Small intestine (tissue), 7 donors: ENCODE results near the gene ALG9. TPM values are rescaled to one million over a fixed set of nuclear protein-coding genes. Genes with fewer than 3 reads are reported as not detected.
"Not testable (repeated sequence)": the region's sequence is repeated elsewhere in the genome, so short reads cannot be mapped to it uniquely, and the experiment has no call there.

ENCODE experiments used
- DNase-seq, 2 donors: peaks; one replicate each; pipeline versions ENCODE4 v3.0.0 to v3.0.0-alpha.2; 2013
- FAIRE-seq: peaks from 2 replicates; lab custom pipeline; 2012; peaks lifted over from hg19 to GRCh38; lab: Jason Lieb, UNC
- H3K27ac ChIP-seq, 3 donors: one replicate each; pipeline ENCODE4 v1.5.1; 2013; ENCODE audit warnings: low read length in 2 of 3, mild to moderate bottlenecking in 2 of 3, control low read depth in 1 of 3, inconsistent platforms in 1 of 3, low read depth in 1 of 3, moderate library complexity in 1 of 3
- H3K27me3 ChIP-seq, 3 donors: one replicate each; pipeline ENCODE4 v1.6.1; 2013; ENCODE audit warnings: low read length in 3 of 3, inconsistent platforms in 1 of 3; ENCODE audit not compliant: control insufficient read depth in 3 of 3, insufficient read depth in 3 of 3
- H3K36me3 ChIP-seq, 3 donors: one replicate each; pipeline ENCODE4 v1.6.1; 2013; ENCODE audit warnings: low read length in 3 of 3, inconsistent platforms in 1 of 3, low read depth in 1 of 3, mild to moderate bottlenecking in 1 of 3, moderate library complexity in 1 of 3; ENCODE audit not compliant: control insufficient read depth in 3 of 3, insufficient read depth in 2 of 3
- H3K4me1 ChIP-seq, 3 donors: one replicate each; pipeline ENCODE4 v1.6.1; 2013; ENCODE audit warnings: low read length in 2 of 3, inconsistent platforms in 1 of 3, low read depth in 1 of 3, mild to moderate bottlenecking in 1 of 3, moderate library complexity in 1 of 3; ENCODE audit not compliant: control insufficient read depth in 3 of 3, insufficient read depth in 2 of 3
- H3K4me3 ChIP-seq, 3 donors: one replicate each; pipeline ENCODE4 v1.5.1; 2013; ENCODE audit warnings: low read length in 3 of 3, control low read depth in 1 of 3, inconsistent platforms in 1 of 3, low read depth in 1 of 3, mild to moderate bottlenecking in 1 of 3, moderate library complexity in 1 of 3
- H3K9me3 ChIP-seq, 2 donors: one replicate each; pipeline ENCODE4 v1.6.1; 2013; ENCODE audit warnings: low read depth in 1 of 2, low read length in 1 of 2; ENCODE audit not compliant: control insufficient read depth in 2 of 2, insufficient read depth in 1 of 2
- WGBS, 3 donors: extraction: QIAGEN DNeasy Blood & Tissue Kit; methylation state at CpG; one replicate each; pipeline ENCODE4 v1.1.7; 2013; 5-methylcytosine and 5-hydroxymethylcytosine counted together
- polyA plus RNA-seq, 4 donors: library from polyadenylated mRNA; stranded (reverse) in 3 of 4; unstranded in 1 of 4; fragments of 200-250 nt in 3 of 4; fragments of 120-200 nt in 1 of 4; gene quantifications; one replicate each; pipeline versions ENCODE4 v1.2.1 to v1.2.3, GENCODE V29; 2013
- donor health status: healthy with polysubstance abuse.
- donor health status: control.
- donor health status: control.
- donor health status: Bipolar disorder and iron deficiency.
- donor health status: healthy.

ALG9 gene
- polyA plus RNA-seq, 4 donors = 15.7 to 31.9 (median 17.3) TPM

GRCh38 chr11:111793863-111794262, 77.5 kb downstream of the ALG9 start:
- peaks cover 0 to 8% (median 5%) of the 10 kb centered on the region in 3 donors for H3K36me3 ChIP-seq
- DNase-seq = no peak
- 81 to 83% (median 83%) methylated on average over 5 of the region's 5 CpGs for WGBS, 3 donors
- H3K4me1 ChIP-seq = peaks cover 0 to 2% (median 0%) of the 10 kb centered on the region in 3 donors
- H3K27ac ChIP-seq = no peak overlapping the region
- no peak overlapping the region for H3K4me3 ChIP-seq
- peaks cover 0 to 14% of the 10 kb centered on the region in 2 donors for H3K9me3 ChIP-seq
- no peak for FAIRE-seq
- no peaks in the 10 kb centered on the region for H3K27me3 ChIP-seq

- Histone ChIP-seq H3K27me3 (no peaks in the 10 kb centered on the region), H3K9me3 (peaks cover 0 to 11% of the 10 kb centered on the region in 2 donors), H3K4me1 (peaks cover 0 to 2% (median 0%) of the 10 kb centered on the region in 3 donors), H3K36me3 (peaks cover 0 to 9% (median 5%) of the 10 kb centered on the region in 3 donors), H3K4me3 (no peak overlapping the region), H3K27ac (no peak overlapping the region)
- no peak for FAIRE-seq
- DNase-seq = no peak
- WGBS, 3 donors = 93 to 95% (median 94%) methylated on average over 6 of the region's 6 CpGs
These were observed 78.4 kb downstream of the ALG9 start for GRCh38 chr11:111792955-111793500.

GRCh38 chr11:111792314-111792713, 79.1 kb downstream of the ALG9 start:
- FAIRE-seq = no peak
- H3K27me3 ChIP-seq = no peaks in the 10 kb centered on the region
- DNase-seq = no peak
- no peak overlapping the region for H3K27ac ChIP-seq
- H3K9me3 ChIP-seq = peaks cover 0 to 4% of the 10 kb centered on the region in 2 donors
- H3K36me3 ChIP-seq = peaks cover 0 to 10% (median 5%) of the 10 kb centered on the region in 3 donors
- H3K4me1 ChIP-seq = peaks cover 0 to 2% (median 0%) of the 10 kb centered on the region in 3 donors
- WGBS, 3 donors = 93 to 97% (median 96%) methylated on average over 1 of the region's 1 CpG
- H3K4me3 ChIP-seq = no peak overlapping the region

- no peak overlapping the region for H3K4me3 ChIP-seq
- DNase-seq = no peak
- no peak overlapping the region for H3K27ac ChIP-seq
- no peak for FAIRE-seq
- no peaks in the 10 kb centered on the region for H3K27me3 ChIP-seq
- H3K9me3 ChIP-seq = no peaks in the 10 kb centered on the region
- WGBS, 3 donors = 81 to 92% (median 91%) methylated on average over 2 of the region's 2 CpGs
- peaks cover 0 to 9% (median 2%) of the 10 kb centered on the region in 3 donors for H3K36me3 ChIP-seq
- H3K4me1 ChIP-seq = peaks cover 0 to 21% (median 0%) of the 10 kb centered on the region in 3 donors
These were observed 82.9 kb downstream of the ALG9 start for GRCh38 chr11:111788464-111788863.

GRCh38 chr11:111788051-111788450, 83.3 kb downstream of the ALG9 start:
- no peak overlapping the region for H3K4me3 ChIP-seq
- peaks cover 0 to 21% (median 0%) of the 10 kb centered on the region in 3 donors for H3K4me1 ChIP-seq
- WGBS, 3 donors = 83 to 88% (median 83%) methylated on average over 2 of the region's 2 CpGs
- H3K36me3 ChIP-seq = peaks cover 0 to 9% (median 2%) of the 10 kb centered on the region in 3 donors
- FAIRE-seq (no peak), DNase-seq (no peak)
- no peak overlapping the region for H3K27ac ChIP-seq
- H3K27me3 ChIP-seq = no peaks in the 10 kb centered on the region
- H3K9me3 ChIP-seq = no peaks in the 10 kb centered on the region

GRCh38 chr11:111785886-111786412, 85.4 kb downstream of the ALG9 start:
- H3K36me3 ChIP-seq = peaks cover 0 to 7% (median 2%) of the 10 kb centered on the region in 3 donors
- peak in 1 of 2 donors; percentile 62 for DNase-seq
- no peak for FAIRE-seq
- H3K9me3 ChIP-seq = no peaks in the 10 kb centered on the region
- no peaks in the 10 kb centered on the region for H3K27me3 ChIP-seq
- 86 to 91% (median 88%) methylated on average over 2 of the region's 2 CpGs for WGBS, 3 donors
- H3K4me1 ChIP-seq = peaks cover 0 to 35% (median 0%) of the 10 kb centered on the region in 3 donors
- H3K4me3 ChIP-seq = no peak overlapping the region
- H3K27ac ChIP-seq = peak overlapping the region in 1 of 3 donors; percentile 31

- Histone ChIP-seq H3K27ac (no peak overlapping the region), H3K36me3 (peaks cover 0 to 6% (median 2%) of the 10 kb centered on the region in 3 donors), H3K27me3 (no peaks in the 10 kb centered on the region), H3K4me1 (peaks cover 0 to 33% (median 0%) of the 10 kb centered on the region in 3 donors), H3K4me3 (no peak overlapping the region), H3K9me3 (no peaks in the 10 kb centered on the region)
- no peak for FAIRE-seq
- no peak for DNase-seq
- WGBS, 3 donors = 67 to 82% (median 78%) methylated on average over 2 of the region's 2 CpGs
These were observed 86.3 kb downstream of the ALG9 start for GRCh38 chr11:111785076-111785475.

- H3K36me3 ChIP-seq, DNase-seq, H3K4me3 ChIP-seq, FAIRE-seq, H3K27me3 ChIP-seq, H3K27ac ChIP-seq, H3K9me3 ChIP-seq: not testable (repeated sequence)
- peaks cover 0 to 33% (median 0%) of the 10 kb centered on the region in 3 donors for H3K4me1 ChIP-seq
- WGBS, 3 donors = 96 to 97% (median 96%) methylated on average over 10 of the region's 10 CpGs
These were observed 87.1 kb downstream of the ALG9 start for GRCh38 chr11:111784311-111784710.
